ENCODE results near the gene IBTK.

- no peak for TF ChIP-seq CTCF (conservative IDR thresholded peaks at IDR 0.05)
- no peak for TF ChIP-seq ZFX (IDR thresholded peaks at IDR 0.05)
Measured at GRCh38 chr6:82263916-82264315, 16.4 kb upstream of the IBTK start.

Measured in C4-2B (cell line).